Measurements from ENCODE around the gene FCRLB.
"Not testable (repeated sequence)": the region's sequence is repeated elsewhere in the genome, so short reads cannot be mapped to it uniquely, and the experiment has no call there.

Gene FCRLB

GRCh38 chr1:161722406-161722805 is 1.1 kb downstream of the FCRLB start:
- no peak overlapping the region for H3K4me3 ChIP-seq (ENCODE audit: low read length)
- no peak for TF ChIP-seq CTCF (conservative IDR thresholded peaks at IDR 0.05; ENCODE audit: low read length)
- DNase-seq (ENCODE audit: low read depth), result no peak

GRCh38 chr1:161723459-161724141 is 2.3 kb downstream of the FCRLB start:
- H3K4me3 ChIP-seq (ENCODE audit: low read length), result no peak overlapping the region
- TF ChIP-seq CTCF (conservative IDR thresholded peaks at IDR 0.05; ENCODE audit: low read length), result no peak
- no peak for DNase-seq (ENCODE audit: low read depth)

GRCh38 chr1:161725258-161725907 is 4.0 kb downstream of the FCRLB start:
- H3K4me3 ChIP-seq (ENCODE audit: low read length), result peak overlapping the region; percentile 78
- not testable (repeated sequence) for DNase-seq (ENCODE audit: low read depth)

GRCh38 chr1:161725908-161726472 is 4.6 kb downstream of the FCRLB start:
- peak; percentile 49 for DNase-seq (ENCODE audit: low read depth)
- peak; percentile 59 for TF ChIP-seq CTCF (conservative IDR thresholded peaks at IDR 0.05; ENCODE audit: low read length)
- peak overlapping the region; percentile 78 for H3K4me3 ChIP-seq (ENCODE audit: low read length)

GRCh38 chr1:161726473-161727255 is 5.3 kb downstream of the FCRLB start:
- peak overlapping the region; percentile 78 for H3K4me3 ChIP-seq (ENCODE audit: low read length)
- 0 out of 2 replicates have a peak, but pooled peaks have one; percentile 5 for TF ChIP-seq CTCF (conservative IDR thresholded peaks at IDR 0.05; ENCODE audit: low read length)
- peak; percentile 80 for DNase-seq (ENCODE audit: low read depth)

GRCh38 chr1:161727256-161727924 is 6.0 kb downstream of the FCRLB start:
- no peak for TF ChIP-seq CTCF (conservative IDR thresholded peaks at IDR 0.05; ENCODE audit: low read length)
- DNase-seq (ENCODE audit: low read depth), result peak; percentile 93
- H3K4me3 ChIP-seq (ENCODE audit: low read length), result peak overlapping the region; percentile 78
